ENCODE data around the gene FAM163A.
A peak's percentile ranks its signal among the peaks of the same experiment; 100 is the strongest.

The FAM163A gene

DNA sequence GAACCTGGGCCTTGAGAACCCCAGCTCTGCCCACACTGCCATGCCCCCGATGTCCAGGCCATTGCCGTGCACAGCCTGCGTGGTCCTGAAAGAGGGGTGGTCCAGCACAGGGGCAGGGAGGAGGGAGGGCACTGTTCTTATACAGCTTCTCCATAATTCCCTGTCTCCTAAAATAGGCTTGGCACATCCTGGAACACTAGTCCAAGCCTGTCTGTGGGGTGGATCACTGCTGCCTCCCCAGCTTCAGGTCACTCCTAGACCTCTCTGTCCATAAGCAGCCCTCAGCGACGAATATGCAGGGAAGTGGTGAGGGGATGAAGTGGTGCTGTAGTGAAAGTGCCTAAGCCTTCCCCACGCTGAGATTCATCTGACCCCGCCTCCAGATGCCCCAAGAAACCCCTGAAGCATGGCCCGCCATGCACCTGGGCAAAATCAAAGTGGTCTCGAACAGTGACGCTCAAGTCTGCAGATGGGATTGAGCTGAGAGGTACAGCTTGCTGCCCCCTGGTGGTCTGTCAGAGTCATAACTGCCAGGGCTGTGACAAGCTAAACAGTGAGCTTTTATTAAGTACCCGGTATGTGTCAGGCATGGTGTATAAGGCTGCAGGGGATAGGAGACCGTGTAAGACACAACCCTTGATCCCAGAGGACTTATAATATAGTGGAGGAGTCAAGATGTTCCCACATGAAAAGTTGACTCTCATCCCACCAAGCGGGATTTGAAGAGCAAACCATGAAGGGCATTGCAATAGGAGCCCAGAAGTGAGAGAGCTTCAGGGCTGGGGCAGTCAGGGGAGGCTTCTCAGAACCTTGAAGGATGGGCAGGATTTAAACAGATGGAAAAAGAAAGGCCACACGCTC lies 66.6 kb downstream of the FAM163A start:
- Histone ChIP-seq H3K27me3 (ENCODE audit: control insufficient read depth, insufficient read depth, low read length) (peaks cover 7% of the 10 kb centered on the region), H3K36me3 (ENCODE audit: control insufficient read depth, low read depth, low read length) (no peaks in the 10 kb centered on the region), H3K27ac (ENCODE audit: low read length) (no peak overlapping the region), H3K4me1 (ENCODE audit: control insufficient read depth, low read depth, low read length) (no peaks in the 10 kb centered on the region), H3K4me3 (ENCODE audit: low read length) (no peak overlapping the region), H3K9me3 (ENCODE audit: control insufficient read depth, low read depth, low read length) (no peaks in the 10 kb centered on the region), H3K9ac (ENCODE audit: low read length) (no peak overlapping the region)

DNA sequence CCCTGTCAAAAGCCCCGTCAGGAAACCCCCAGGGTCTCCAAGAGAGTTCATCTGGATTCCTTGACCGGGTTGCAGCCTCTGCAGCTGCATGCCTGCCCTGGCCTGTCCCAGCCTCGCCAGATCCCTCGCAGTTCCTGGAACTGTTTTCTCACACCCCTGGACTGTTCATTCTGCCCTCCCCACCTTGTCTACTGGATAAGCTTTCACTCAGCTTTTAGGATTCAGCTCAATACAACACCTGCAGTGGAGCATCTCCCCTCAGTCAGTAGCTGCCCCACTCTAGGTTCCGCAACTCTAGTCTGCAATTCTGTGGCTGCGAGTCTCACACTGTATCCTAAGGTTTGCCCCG lies 67.2 kb downstream of the FAM163A start:
- Histone ChIP-seq H3K27me3 (ENCODE audit: control insufficient read depth, insufficient read depth, low read length) (peaks cover 11% of the 10 kb centered on the region), H3K4me1 (ENCODE audit: control insufficient read depth, low read depth, low read length) (peaks cover 3% of the 10 kb centered on the region), H3K9me3 (ENCODE audit: control insufficient read depth, low read depth, low read length) (no peaks in the 10 kb centered on the region), H3K36me3 (ENCODE audit: control insufficient read depth, low read depth, low read length) (no peaks in the 10 kb centered on the region), H3K9ac (ENCODE audit: low read length) (no peak overlapping the region), H3K4me3 (ENCODE audit: low read length) (no peak overlapping the region), H3K27ac (ENCODE audit: low read length) (no peak overlapping the region)

DNA sequence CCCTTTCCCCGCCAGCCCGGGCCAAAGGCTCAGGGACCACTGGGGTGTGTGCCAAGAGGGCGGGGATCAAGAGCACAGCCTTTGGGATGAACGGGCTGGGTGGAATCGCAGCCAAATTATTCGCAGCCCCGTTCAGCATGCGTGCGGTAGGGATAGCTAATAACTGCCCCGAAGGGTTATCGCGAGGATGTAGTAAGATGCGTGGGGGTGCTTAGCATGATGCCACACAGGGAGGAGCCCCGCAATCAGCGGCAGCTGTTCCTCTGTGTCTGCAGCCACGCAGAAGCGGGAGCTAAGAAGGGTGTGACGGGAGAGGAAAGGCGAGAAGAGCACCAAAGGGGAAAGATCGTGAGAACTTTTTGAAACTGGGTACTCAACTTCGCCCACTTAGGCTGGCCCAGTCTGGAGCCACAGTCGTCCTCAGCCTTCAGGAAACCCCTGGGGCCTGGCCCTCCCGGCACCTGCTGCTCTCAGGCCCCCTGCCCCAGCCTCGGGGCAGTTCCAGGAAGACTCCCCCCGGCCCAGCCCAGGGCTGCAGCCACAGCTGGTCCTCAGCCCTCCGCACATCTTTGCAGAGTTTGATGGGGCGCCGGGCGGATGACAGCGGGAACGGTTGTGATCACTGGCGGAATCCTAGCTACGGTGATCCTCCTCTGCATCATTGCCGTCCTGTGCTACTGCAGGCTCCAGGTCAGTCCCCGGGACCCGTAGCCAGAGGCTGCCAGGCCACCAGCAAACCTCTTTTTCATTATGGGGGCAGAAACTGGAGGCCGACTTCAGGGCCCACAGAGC lies 69.6 kb downstream of the FAM163A start:
- no peak overlapping the region for H3K27ac ChIP-seq (ENCODE audit: low read length)
- H3K9me3 ChIP-seq (ENCODE audit: control insufficient read depth, low read depth, low read length): no peaks in the 10 kb centered on the region
- H3K36me3 ChIP-seq (ENCODE audit: control insufficient read depth, low read depth, low read length): no peaks in the 10 kb centered on the region
- peaks cover 5% of the 10 kb centered on the region for H3K4me1 ChIP-seq (ENCODE audit: control insufficient read depth, low read depth, low read length)
- no peak overlapping the region for H3K9ac ChIP-seq (ENCODE audit: low read length)
- H3K4me3 ChIP-seq (ENCODE audit: low read length): no peak overlapping the region
- H3K27me3 ChIP-seq (ENCODE audit: control insufficient read depth, insufficient read depth, low read length): peaks cover 23% of the 10 kb centered on the region

DNA sequence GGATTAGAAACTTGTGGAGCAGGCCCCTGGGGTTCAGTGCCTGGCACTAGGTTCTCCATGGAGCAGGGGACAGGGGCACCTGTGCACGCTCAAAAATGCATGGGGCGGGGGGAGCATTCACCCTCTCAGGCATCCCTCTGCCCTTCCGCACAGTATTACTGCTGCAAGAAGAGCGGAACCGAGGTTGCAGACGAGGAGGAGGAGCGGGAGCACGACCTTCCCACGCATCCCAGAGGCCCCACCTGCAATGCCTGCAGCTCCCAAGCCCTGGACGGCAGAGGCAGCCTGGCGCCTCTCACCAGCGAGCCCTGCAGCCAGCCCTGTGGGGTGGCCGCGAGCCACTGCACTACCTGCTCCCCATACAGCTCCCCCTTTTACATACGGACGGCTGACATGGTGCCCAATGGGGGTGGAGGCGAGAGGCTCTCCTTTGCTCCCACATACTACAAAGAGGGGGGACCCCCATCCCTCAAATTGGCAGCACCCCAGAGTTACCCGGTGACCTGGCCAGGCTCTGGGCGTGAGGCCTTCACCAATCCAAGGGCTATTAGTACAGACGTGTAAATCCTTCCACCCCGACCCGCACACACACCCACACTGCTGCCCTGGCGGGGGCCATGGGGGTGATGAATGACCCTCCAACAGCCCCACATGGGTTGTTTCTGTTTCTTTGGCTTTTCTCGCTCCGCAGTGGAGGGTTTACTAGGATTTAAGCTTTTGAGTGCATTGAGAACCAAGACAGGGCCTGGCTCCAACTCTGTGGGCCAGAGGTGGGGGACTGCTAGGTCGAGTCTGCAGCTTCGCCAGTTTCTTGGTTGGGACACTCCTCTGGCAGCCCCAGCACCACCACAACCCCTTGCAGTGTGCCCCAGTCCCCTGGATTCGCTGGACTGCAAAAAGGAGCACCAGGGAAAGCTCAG lies 70.8 kb downstream of the FAM163A start:
- Histone ChIP-seq H3K9me3 (ENCODE audit: control insufficient read depth, low read depth, low read length) (no peaks in the 10 kb centered on the region), H3K9ac (ENCODE audit: low read length) (no peak overlapping the region), H3K4me1 (ENCODE audit: control insufficient read depth, low read depth, low read length) (peaks cover 7% of the 10 kb centered on the region), H3K36me3 (ENCODE audit: control insufficient read depth, low read depth, low read length) (no peaks in the 10 kb centered on the region), H3K27me3 (ENCODE audit: control insufficient read depth, insufficient read depth, low read length) (peaks cover 23% of the 10 kb centered on the region), H3K4me3 (ENCODE audit: low read length) (peak overlapping the region; percentile 71), H3K27ac (ENCODE audit: low read length) (no peak overlapping the region)

DNA sequence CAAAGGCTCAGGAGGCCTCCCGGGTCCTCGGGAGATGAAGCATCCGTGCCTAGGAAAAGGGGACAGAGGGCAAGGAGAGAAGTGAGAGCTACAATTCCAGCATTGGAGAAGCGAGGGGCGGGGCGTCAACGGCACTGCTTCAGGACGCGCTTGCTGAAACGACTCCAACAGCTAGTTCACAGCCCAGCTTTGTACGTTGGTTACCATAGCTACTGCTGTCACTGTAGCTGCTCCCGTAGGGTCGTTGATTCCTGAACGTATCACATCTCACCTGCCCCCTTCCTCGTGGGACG lies 71.4 kb downstream of the FAM163A start:
- Histone ChIP-seq H3K27ac (ENCODE audit: low read length) (no peak overlapping the region), H3K4me1 (ENCODE audit: control insufficient read depth, low read depth, low read length) (peaks cover 8% of the 10 kb centered on the region), H3K4me3 (ENCODE audit: low read length) (peak overlapping the region; percentile 71), H3K36me3 (ENCODE audit: control insufficient read depth, low read depth, low read length) (no peaks in the 10 kb centered on the region), H3K27me3 (ENCODE audit: control insufficient read depth, insufficient read depth, low read length) (peaks cover 23% of the 10 kb centered on the region), H3K9ac (ENCODE audit: low read length) (no peak overlapping the region), H3K9me3 (ENCODE audit: control insufficient read depth, low read depth, low read length) (no peaks in the 10 kb centered on the region)

DNA sequence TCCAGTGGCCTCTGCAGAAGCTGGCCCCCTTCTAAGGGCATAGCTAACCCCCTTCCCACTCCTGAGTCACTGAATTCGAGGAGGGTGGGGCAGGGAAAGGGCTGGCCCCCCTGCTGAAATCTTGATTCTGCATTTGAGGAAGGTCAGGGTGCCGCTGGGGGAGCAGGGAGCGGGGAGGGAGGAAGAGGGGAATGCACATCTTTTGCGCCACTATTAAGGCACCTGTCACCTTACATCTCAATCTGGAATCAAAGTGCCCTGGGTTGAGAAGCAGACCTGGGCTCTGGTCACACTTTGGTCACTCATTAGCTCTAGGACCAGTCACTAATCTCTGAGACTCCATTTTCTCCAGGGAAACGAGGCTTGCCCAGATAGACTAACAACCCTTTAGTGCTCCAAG lies 72.5 kb downstream of the FAM163A start:
- Histone ChIP-seq H3K9me3 (ENCODE audit: control insufficient read depth, low read depth, low read length) (no peaks in the 10 kb centered on the region), H3K27me3 (ENCODE audit: control insufficient read depth, insufficient read depth, low read length) (peaks cover 23% of the 10 kb centered on the region), H3K36me3 (ENCODE audit: control insufficient read depth, low read depth, low read length) (no peaks in the 10 kb centered on the region), H3K4me3 (ENCODE audit: low read length) (peak overlapping the region; percentile 71), H3K9ac (ENCODE audit: low read length) (no peak overlapping the region), H3K27ac (ENCODE audit: low read length) (no peak overlapping the region), H3K4me1 (ENCODE audit: control insufficient read depth, low read depth, low read length) (peaks cover 8% of the 10 kb centered on the region)

DNA sequence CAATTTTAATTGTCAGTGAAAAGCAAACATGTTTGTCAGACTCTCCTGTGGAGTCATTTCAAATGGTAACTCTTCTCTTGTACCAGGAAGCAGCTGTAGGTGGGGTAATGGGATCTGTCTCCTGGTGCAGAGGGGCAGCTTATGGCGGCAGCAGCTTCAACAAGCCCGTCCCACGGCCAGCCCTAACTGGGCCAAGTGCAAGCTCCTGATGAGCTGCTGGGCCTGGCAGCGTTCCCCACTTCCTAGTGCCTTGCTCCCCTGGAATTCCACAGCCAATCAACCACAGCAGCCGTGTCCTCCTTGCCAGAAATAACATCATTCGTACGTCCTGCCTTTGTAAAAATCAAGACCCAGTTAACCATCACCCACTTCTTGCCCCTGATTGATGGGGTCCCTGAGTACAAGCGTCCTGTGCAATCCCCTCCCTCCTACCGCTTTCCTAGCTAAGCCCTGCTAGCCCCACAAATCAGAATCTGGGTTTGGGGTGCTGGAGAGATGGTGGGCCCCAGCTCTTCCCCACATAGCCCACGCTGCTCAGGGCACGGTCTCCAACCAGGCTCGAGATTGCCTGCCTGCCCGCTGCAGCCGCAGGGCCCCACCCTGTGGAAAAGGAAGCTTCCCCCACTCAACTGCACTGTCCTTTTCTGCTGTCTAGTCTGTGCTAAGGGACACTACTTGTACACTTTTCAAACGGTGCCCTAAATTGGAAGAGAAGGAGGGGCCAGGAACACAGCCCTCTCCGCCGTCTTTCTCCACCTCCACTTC lies 73.3 kb downstream of the FAM163A start:
- Histone ChIP-seq H3K4me1 (ENCODE audit: control insufficient read depth, low read depth, low read length) (peaks cover 8% of the 10 kb centered on the region), H3K27me3 (ENCODE audit: control insufficient read depth, insufficient read depth, low read length) (peaks cover 23% of the 10 kb centered on the region), H3K4me3 (ENCODE audit: low read length) (no peak overlapping the region), H3K27ac (ENCODE audit: low read length) (no peak overlapping the region), H3K9me3 (ENCODE audit: control insufficient read depth, low read depth, low read length) (no peaks in the 10 kb centered on the region), H3K9ac (ENCODE audit: low read length) (no peak overlapping the region), H3K36me3 (ENCODE audit: control insufficient read depth, low read depth, low read length) (no peaks in the 10 kb centered on the region)

DNA sequence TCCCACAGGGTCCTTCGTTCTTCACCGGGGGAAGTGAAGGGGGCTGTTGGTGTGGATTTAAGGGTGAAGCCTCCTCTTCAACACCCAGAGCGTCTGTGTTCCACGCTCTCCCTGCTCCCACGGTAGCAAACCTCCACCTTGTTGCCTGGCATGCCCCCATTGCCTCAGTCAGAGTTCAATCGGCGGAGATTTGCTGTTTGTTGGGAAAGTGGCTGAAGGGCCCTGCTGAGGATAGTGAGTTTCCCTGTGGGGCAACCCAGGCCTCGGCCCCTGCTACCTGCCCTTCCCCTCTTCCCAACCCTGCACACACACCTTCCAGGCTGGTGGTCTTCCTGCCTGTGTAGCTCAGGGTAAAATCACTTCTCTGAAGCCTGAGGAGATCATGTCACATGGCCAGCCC lies 74.0 kb downstream of the FAM163A start:
- Histone ChIP-seq H3K9ac (ENCODE audit: low read length) (no peak overlapping the region), H3K9me3 (ENCODE audit: control insufficient read depth, low read depth, low read length) (no peaks in the 10 kb centered on the region), H3K36me3 (ENCODE audit: control insufficient read depth, low read depth, low read length) (no peaks in the 10 kb centered on the region), H3K4me3 (ENCODE audit: low read length) (no peak overlapping the region), H3K4me1 (ENCODE audit: control insufficient read depth, low read depth, low read length) (peaks cover 8% of the 10 kb centered on the region), H3K27me3 (ENCODE audit: control insufficient read depth, insufficient read depth, low read length) (peaks cover 23% of the 10 kb centered on the region), H3K27ac (ENCODE audit: low read length) (no peak overlapping the region)

DNA sequence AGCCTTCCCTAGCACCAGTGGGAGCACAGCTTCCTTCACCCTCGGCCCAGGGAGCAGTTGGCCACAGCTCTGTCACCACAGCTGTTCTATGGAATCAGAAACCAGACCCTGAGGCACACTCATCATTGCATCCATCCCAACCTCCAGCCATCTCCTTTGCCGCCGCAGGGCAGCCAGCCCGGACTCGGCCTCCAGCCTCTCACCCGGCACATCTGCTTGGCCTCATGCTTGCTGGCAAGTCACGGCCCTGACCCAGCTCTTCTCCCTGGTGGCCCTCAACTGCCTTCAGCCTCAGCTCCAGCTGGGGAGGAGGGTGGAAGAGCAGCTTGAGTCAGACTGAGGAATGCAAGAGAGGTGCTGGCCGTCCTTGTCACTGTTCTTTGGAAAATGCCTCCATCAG lies 74.7 kb downstream of the FAM163A start:
- H3K4me1 ChIP-seq (ENCODE audit: control insufficient read depth, low read depth, low read length): peaks cover 8% of the 10 kb centered on the region
- H3K4me3 ChIP-seq (ENCODE audit: low read length): no peak overlapping the region
- H3K9ac ChIP-seq (ENCODE audit: low read length): no peak overlapping the region
- no peaks in the 10 kb centered on the region for H3K9me3 ChIP-seq (ENCODE audit: control insufficient read depth, low read depth, low read length)
- no peak overlapping the region for H3K27ac ChIP-seq (ENCODE audit: low read length)
- H3K27me3 ChIP-seq (ENCODE audit: control insufficient read depth, insufficient read depth, low read length): peaks cover 23% of the 10 kb centered on the region
- no peaks in the 10 kb centered on the region for H3K36me3 ChIP-seq (ENCODE audit: control insufficient read depth, low read depth, low read length)

DNA sequence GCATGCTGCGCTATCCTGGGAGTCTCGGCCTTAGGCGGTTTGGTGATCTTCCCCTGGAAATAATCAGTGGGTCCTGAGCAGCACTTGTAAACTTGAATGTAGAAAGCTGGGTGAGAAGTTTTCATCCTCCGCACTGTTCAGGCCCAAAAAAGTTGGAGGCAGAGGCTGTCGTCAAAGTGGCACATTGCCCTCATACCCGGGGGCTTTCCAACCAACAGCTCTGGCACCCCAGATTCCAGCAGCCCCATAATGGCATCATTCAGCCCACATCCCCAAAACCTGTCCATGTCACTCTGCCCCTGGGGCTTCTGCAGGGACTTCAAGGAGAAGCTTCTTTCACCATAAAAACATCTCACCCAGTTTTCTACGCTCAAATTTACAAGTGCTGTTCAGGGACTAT lies 75.2 kb downstream of the FAM163A start:
- peaks cover 23% of the 10 kb centered on the region for H3K27me3 ChIP-seq (ENCODE audit: control insufficient read depth, insufficient read depth, low read length)
- H3K4me1 ChIP-seq (ENCODE audit: control insufficient read depth, low read depth, low read length): peaks cover 8% of the 10 kb centered on the region
- no peak overlapping the region for H3K27ac ChIP-seq (ENCODE audit: low read length)
- H3K4me3 ChIP-seq (ENCODE audit: low read length): no peak overlapping the region
- H3K9ac ChIP-seq (ENCODE audit: low read length): no peak overlapping the region
- no peaks in the 10 kb centered on the region for H3K9me3 ChIP-seq (ENCODE audit: control insufficient read depth, low read depth, low read length)
- H3K36me3 ChIP-seq (ENCODE audit: control insufficient read depth, low read depth, low read length): no peaks in the 10 kb centered on the region

DNA sequence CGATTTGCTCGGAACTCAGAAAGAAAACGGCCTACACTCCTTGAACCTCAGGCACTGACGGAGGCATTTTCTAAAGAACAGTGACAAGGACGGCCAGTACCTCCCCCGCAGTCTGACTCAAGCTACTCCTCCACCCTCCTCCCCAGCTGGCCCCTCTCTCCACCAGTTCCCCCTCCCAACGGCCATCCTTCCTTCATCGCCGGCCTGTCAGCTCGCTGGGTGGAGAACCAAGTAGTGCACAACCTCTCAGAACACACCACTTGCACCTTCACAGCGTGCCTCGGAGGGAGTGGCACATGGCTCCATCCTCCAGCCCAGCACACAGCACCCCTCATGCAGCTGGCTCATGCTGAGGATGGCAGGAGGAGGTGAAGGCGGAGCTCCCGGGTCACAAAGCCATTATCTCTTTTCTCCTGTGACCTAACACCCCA lies 75.7 kb downstream of the FAM163A start:
- Histone ChIP-seq H3K9me3 (ENCODE audit: control insufficient read depth, low read depth, low read length) (no peaks in the 10 kb centered on the region), H3K9ac (ENCODE audit: low read length) (no peak overlapping the region), H3K27me3 (ENCODE audit: control insufficient read depth, insufficient read depth, low read length) (peaks cover 23% of the 10 kb centered on the region), H3K4me3 (ENCODE audit: low read length) (no peak overlapping the region), H3K27ac (ENCODE audit: low read length) (no peak overlapping the region), H3K4me1 (ENCODE audit: control insufficient read depth, low read depth, low read length) (peaks cover 8% of the 10 kb centered on the region), H3K36me3 (ENCODE audit: control insufficient read depth, low read depth, low read length) (no peaks in the 10 kb centered on the region)

All from iPS-18a (cell line).